HCT116 (cell line): Measurements from ENCODE around the gene PNO1. TPM values are rescaled to one million over a fixed set of nuclear protein-coding genes. Genes with fewer than 3 reads are reported as not detected.
A peak's percentile ranks its signal among the peaks of the same experiment; 100 is the strongest.

Experiments used
- ATAC-seq: fragments of 200-7000 bp; cut with Tn5 transposase; 2 replicates; pipeline ENCODE4 v1.9.1; 2020; ENCODE audit warnings: mild to moderate bottlenecking, moderate library complexity
- BruUV-seq: library from RNA; stranded (reverse); fragments of 400-500 nt; replicated peaks from 2 replicates; lab custom pipeline; 2021; lab: Mats Ljungman, UMichigan
- CTCF ChIA-PET: fragments of 300-600 bp; sonication (Branson Sonifier 250); formaldehyde crosslinking; loops from one replicate; lab custom pipeline; 2021; ENCODE audit warnings: antibody characterized with exemption; lab: Charles Lee
- POLR2A ChIA-PET: fragments of 300-600, 350-600 bp; sonication (Branson Sonifier 250); formaldehyde crosslinking; loops from one replicate; lab custom pipeline; 2021; ENCODE audit warnings: antibody characterized with exemption; lab: Charles Lee
- RAD21 ChIA-PET, 2 experiments: fragments of 300-600 bp; sonication (Branson Sonifier 250); formaldehyde crosslinking; loops; one replicate each; lab custom pipeline; 2023; ENCODE audit warnings: low total read pairs in 2 of 2; ENCODE audit not compliant: uncharacterized antibody in 2 of 2, unreplicated experiment in 2 of 2, low non-redundant PET in 1 of 2; lab: Charles Lee
- DNase-seq: peaks from one replicate; pipeline ENCODE4 v3.0.0-alpha.2; 2010; ENCODE audit warnings: low read depth, low spot score
- H2AFZ ChIP-seq: fragments of 200-600 bp; shearing (Covaris generic), sonication (generic); 2 replicates; pipeline ENCODE4 v1.6.1; 2017; ENCODE audit warnings: low read depth, mixed run types, mixed read lengths, antibody characterized with exemption, low read length; ENCODE audit not compliant: poor library complexity, severe bottlenecking
- H3K27ac ChIP-seq: 2 replicates; pipeline ENCODE4 v1.5.1; 2012; ENCODE audit warnings: low read depth, low read length
- H3K27me3 ChIP-seq: fragments of 200-600 bp; sonication (generic); 2 replicates; pipeline ENCODE4 v1.6.1; 2016; ENCODE audit warnings: mixed run types, low read length, mixed read lengths; ENCODE audit not compliant: insufficient read depth
- H3K36me3 ChIP-seq, 2 experiments: fragments of 200-500 bp in 1 of 2; fragments of 200-600 bp in 1 of 2; sonication (Bioruptor generic) in 1 of 2; sonication (generic) in 1 of 2; 2 replicates each; pipeline versions ENCODE4 v1.5.1 to v1.6.1; 2014 to 2016; ENCODE audit warnings: low read length in 2 of 2, inconsistent platforms in 1 of 2, mixed read lengths in 1 of 2, mixed run types in 1 of 2; ENCODE audit not compliant: insufficient read depth in 2 of 2, control insufficient read depth in 1 of 2
- H3K4me1 ChIP-seq, 2 experiments: fragments of 200-600 bp in 1 of 2; sonication (generic) in 1 of 2; 2 replicates each; pipeline versions ENCODE4 v1.5.1 to v1.6.1; 2012 to 2017; ENCODE audit warnings: low read length in 2 of 2, inconsistent platforms in 1 of 2, mild to moderate bottlenecking in 1 of 2, mixed read lengths in 1 of 2, mixed run types in 1 of 2, moderate library complexity in 1 of 2; ENCODE audit not compliant: insufficient read depth in 2 of 2, control insufficient read depth in 1 of 2
- H3K4me2 ChIP-seq: fragments of 200-600 bp; sonication (generic); 2 replicates; pipeline ENCODE4 v1.6.1; 2017; ENCODE audit warnings: mixed run types, low read length, mixed read lengths
- H3K4me3 ChIP-seq, 2 experiments: fragments of 200-600 bp in 1 of 2; sonication (generic) in 1 of 2; replicated peaks in 1 of 2; 2 replicates each; pipeline ENCODE4 v1.5.1; 2011 to 2016; ENCODE audit warnings: low read length in 2 of 2, control low read depth in 1 of 2, low read depth in 1 of 2, mild to moderate bottlenecking in 1 of 2, mixed read lengths in 1 of 2, mixed run types in 1 of 2
- H3K79me2 ChIP-seq: fragments of 200-600 bp; sonication (generic); 2 replicates; pipeline ENCODE4 v1.6.1; 2017; ENCODE audit warnings: mild to moderate bottlenecking, mixed run types, low read length, moderate library complexity, mixed read lengths; ENCODE audit not compliant: insufficient read depth
- H3K9ac ChIP-seq: fragments of 200-600 bp; sonication (generic); 2 replicates; pipeline ENCODE4 v1.6.1; 2016; ENCODE audit warnings: low read length, mixed read lengths
- H3K9me2 ChIP-seq: fragments of 200-600 bp; sonication (generic), shearing (Covaris generic); 2 replicates; pipeline ENCODE4 v1.6.1; 2017; ENCODE audit warnings: mixed run types, mild to moderate bottlenecking, moderate library complexity; ENCODE audit not compliant: insufficient read depth
- H3K9me3 ChIP-seq, 2 experiments: fragments of 200-500 bp in 1 of 2; fragments of 200-600 bp in 1 of 2; sonication (Bioruptor generic) in 1 of 2; sonication (generic) in 1 of 2; 2 replicates each; pipeline ENCODE4 v1.6.1; 2014 to 2017; ENCODE audit warnings: low read length in 2 of 2, mixed read lengths in 2 of 2, inconsistent platforms in 1 of 2, low read depth in 1 of 2, mild to moderate bottlenecking in 1 of 2, mixed run types in 1 of 2, moderate library complexity in 1 of 2; ENCODE audit not compliant: control insufficient read depth in 1 of 2, insufficient read depth in 1 of 2
- H4K20me1 ChIP-seq: fragments of 200-600 bp; sonication (generic), shearing (Covaris generic); 2 replicates; pipeline ENCODE4 v1.6.1; 2017; ENCODE audit warnings: mixed run types, mild to moderate bottlenecking, moderate library complexity; ENCODE audit not compliant: insufficient read depth
- ATF3 ChIP-seq: IDR thresholded peaks from 2 replicates; pipeline ENCODE4 v1.6.1; 2012
- CBX3 ChIP-seq: IDR thresholded peaks from 2 replicates; pipeline ENCODE4 v1.6.1; 2012; ENCODE audit warnings: low read depth
- CEBPB ChIP-seq: IDR thresholded peaks from 2 replicates; pipeline ENCODE4 v1.6.1; 2012; ENCODE audit warnings: low read depth
- ELF1 ChIP-seq: IDR thresholded peaks from 2 replicates; pipeline ENCODE4 v1.6.1; 2012; ENCODE audit warnings: low read depth, borderline replicate concordance
- EZH2phosphoT487 ChIP-seq: fragments of 200-600 bp; IDR thresholded peaks from 2 replicates; pipeline ENCODE4 v1.6.1; 2018; ENCODE audit warnings: antibody characterized with exemption, borderline replicate concordance
- FOSL1 ChIP-seq: IDR thresholded peaks from 2 replicates; pipeline ENCODE4 v1.6.1; 2012; ENCODE audit warnings: low read depth
- JUND ChIP-seq: IDR thresholded peaks from 2 replicates; pipeline ENCODE4 v1.6.1; 2012
- YY1 ChIP-seq: IDR thresholded peaks from 2 replicates; pipeline ENCODE4 v1.6.1; 2011; ENCODE audit warnings: low read length, low read depth, moderate library complexity, mild to moderate bottlenecking; ENCODE audit not compliant: insufficient replicate concordance; ENCODE audit errors: extremely low read depth
- intact Hi-C: fragments of 100-400 bp; cut with micrococcal nuclease; formaldehyde crosslinking; loops from 2 replicates; pipeline ENCODE4 v1.10.0; 2022
- total RNA-seq: library from RNA; stranded (reverse); gene quantifications from one replicate; pipeline ENCODE4 v1.2.1, GENCODE V29; 2021; ENCODE audit not compliant: unreplicated experiment
- TF ChIP-seq, protein P1 (sequence below): IDR thresholded peaks from 2 replicates; pipeline ENCODE4 v1.6.1; 2012

Gene PNO1
- total RNA-seq, 1 experiment from 2014 or later, result 23.3 TPM

GRCh38 chr2:68122680-68122964 is 35.1 kb upstream of the PNO1 start:
- Histone ChIP-seq H3K9me3 (no peaks in the 10 kb centered on the region), H4K20me1 (no peaks in the 10 kb centered on the region), H3K27ac (no peak overlapping the region), H3K4me2 (peak overlapping the region; percentile 39; the same call in 1 of the 2 replicates), H3K4me1 (peaks cover 0 to 4% of the 10 kb centered on the region in 2 experiments; a peak in 1 of 4 replicates), H3K4me3 (no peak overlapping the region), H3K79me2 (no peaks in the 10 kb centered on the region), H3K9me2 (no peaks in the 10 kb centered on the region), H3K36me3 (no peaks in the 10 kb centered on the region), H3K27me3 (no peaks in the 10 kb centered on the region), H3K9ac (no peak overlapping the region), H2AFZ (peak overlapping the region; percentile 13)
- no peak for ATAC-seq
- intact Hi-C loops, result loop anchor here (1.0 to 5.0 kb wide), 5 partner anchors 63 to 319 kb away; no protein-coding TSS in a partner anchor
- ChIA-PET RAD21 (interaction anchor here (0.9 to 1.4 kb wide), 2 partner anchors 160 to 320 kb away, joined by 3 to 4 read pairs; no protein-coding TSS in a partner anchor), POLR2A (interaction anchor here (0.6 kb wide), 1 partner anchor 334 kb away, joined by 4 read pairs; no protein-coding TSS in a partner anchor), CTCF (interaction anchor here (0.8 to 3.8 kb wide), 16 partner anchors 9 to 891 kb away, joined by 3 to 31 read pairs (median 9); partner anchors contain the start of gene ANTXR1)
- no TSS peak for BruUV-seq
- no peak for DNase-seq
- TF ChIP-seq ATF3 (no peak), EZH2phosphoT487 (no peak), JUND (no peak), CBX3 (no peak)

GRCh38 chr2:68124321-68124720 is 33.4 kb upstream of the PNO1 start:
- no peak for ATAC-seq
- intact Hi-C loops, result loop anchor here (5.0 kb wide), 1 partner anchor 233 kb away; no protein-coding TSS in a partner anchor

More at GRCh38 chr2:68124321-68124720, 33.4 kb upstream of the PNO1 start:
- no peak overlapping the region for H3K27ac ChIP-seq
- no peaks in the 10 kb centered on the region for H3K79me2 ChIP-seq
- DNase-seq, result no peak
- no peaks in the 10 kb centered on the region for H4K20me1 ChIP-seq
- ChIA-PET RAD21 (no interaction called here), POLR2A (no interaction called here), CTCF (interaction anchor here (2.1 to 3.6 kb wide), 2 partner anchors 14 to 318 kb away, joined by 7 to 30 read pairs; no protein-coding TSS in a partner anchor)
- H3K9me3 ChIP-seq, result no peaks in the 10 kb centered on the region
- no peak for TF ChIP-seq FOSL1
- no peak for TF ChIP-seq JUND
- no peak for TF ChIP-seq CEBPB
- TF ChIP-seq, protein P1, sequence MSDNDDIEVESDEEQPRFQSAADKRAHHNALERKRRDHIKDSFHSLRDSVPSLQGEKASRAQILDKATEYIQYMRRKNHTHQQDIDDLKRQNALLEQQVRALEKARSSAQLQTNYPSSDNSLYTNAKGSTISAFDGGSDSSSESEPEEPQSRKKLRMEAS, result no peak
- TF ChIP-seq YY1, result no peak
- TF ChIP-seq ELF1, result no peak
- no peak overlapping the region for H2AFZ ChIP-seq
- H3K4me3 ChIP-seq, result no peak overlapping the region
- peaks cover 0 to 4% of the 10 kb centered on the region in 2 experiments; a peak in 1 of 4 replicates for H3K4me1 ChIP-seq
- no TSS peak for BruUV-seq
- no peak overlapping the region for H3K9ac ChIP-seq
- H3K4me2 ChIP-seq, result no peak overlapping the region
- no peaks in the 10 kb centered on the region for H3K36me3 ChIP-seq
- no peaks in the 10 kb centered on the region for H3K9me2 ChIP-seq
- no peaks in the 10 kb centered on the region for H3K27me3 ChIP-seq
